IMR-90 (cell line): ENCODE data around the gene USH2A. TPM values are rescaled to one million over a fixed set of nuclear protein-coding genes. Genes with fewer than 3 reads are reported as not detected.

Source experiments
- ATAC-seq: fragments of 200-7000 bp; cut with Tn5 transposase; 2 replicates; pipeline ENCODE4 v1.9.1; 2020; ENCODE audit warnings: low read depth, mild to moderate bottlenecking, moderate library complexity
- BruUV-seq: library from RNA; stranded (reverse); fragments of 400-500 nt; replicated peaks from 2 replicates; lab custom pipeline; 2021; lab: Mats Ljungman, UMichigan
- CTCF ChIA-PET: fragments of 300-600 bp; formaldehyde crosslinking; extraction: SDS; loops from one replicate; lab custom pipeline; 2021; ENCODE audit warnings: antibody characterized with exemption; lab: Yijun Ruan, JAX
- POLR2A ChIA-PET: fragments of 300-600 bp; sonication (Branson Sonifier 250); formaldehyde crosslinking; loops from one replicate; lab custom pipeline; 2022; ENCODE audit warnings: antibody characterized with exemption; ENCODE audit not compliant: unreplicated experiment; lab: Charles Lee
- DNase-seq: peaks from one replicate; pipeline ENCODE4 v3.0.0; 2013
- H2AFZ ChIP-seq: replicated peaks from 2 replicates; pipeline ENCODE3; 2013; ENCODE audit warnings: low read length, mild to moderate bottlenecking; ENCODE audit not compliant: poor library complexity
- H2AK5ac ChIP-seq: 2 replicates; pipeline ENCODE4 v1.6.1; 2013; ENCODE audit warnings: low read depth, low read length, inconsistent platforms
- H2AK9ac ChIP-seq: replicated peaks from 2 replicates; pipeline ENCODE3; 2013; ENCODE audit warnings: mild to moderate bottlenecking, low read depth, low read length, moderate library complexity; ENCODE audit not compliant: poor library complexity
- H2BK120ac ChIP-seq: 2 replicates; pipeline ENCODE4 v1.6.1; 2013; ENCODE audit warnings: low read depth, low read length, inconsistent platforms
- H2BK15ac ChIP-seq: 3 replicates; pipeline ENCODE4 v1.6.1; 2013; ENCODE audit warnings: low read depth, low read length, inconsistent platforms
- H2BK20ac ChIP-seq: 2 replicates; pipeline ENCODE4 v1.6.1; 2013; ENCODE audit warnings: low read depth, mild to moderate bottlenecking, inconsistent platforms, low read length, moderate library complexity
- H2BK5ac ChIP-seq: 2 replicates; pipeline ENCODE4 v1.6.1; 2013; ENCODE audit warnings: mild to moderate bottlenecking, low read depth, low read length, inconsistent platforms; ENCODE audit not compliant: poor library complexity, severe bottlenecking
- H3K14ac ChIP-seq: replicated peaks from 2 replicates; pipeline ENCODE4 v1.6.1; 2013; ENCODE audit warnings: low read depth, low read length, inconsistent platforms
- H3K18ac ChIP-seq: 2 replicates; pipeline ENCODE4 v1.6.1; 2013; ENCODE audit warnings: low read depth, low read length, control low read depth
- H3K23ac ChIP-seq: 2 replicates; pipeline ENCODE4 v1.6.1; 2013; ENCODE audit warnings: low read depth, low read length, inconsistent platforms
- H3K27ac ChIP-seq: 2 replicates; pipeline ENCODE4 v1.5.1; 2013; ENCODE audit warnings: mild to moderate bottlenecking, control low read depth, low read length; ENCODE audit not compliant: insufficient read depth
- H3K27me3 ChIP-seq: 2 replicates; pipeline ENCODE4 v1.6.1; 2013; ENCODE audit warnings: low read length; ENCODE audit not compliant: control insufficient read depth, insufficient read depth
- H3K36me3 ChIP-seq: 2 replicates; pipeline ENCODE4 v1.6.1; 2013; ENCODE audit warnings: low read length, mixed read lengths; ENCODE audit not compliant: control insufficient read depth, insufficient read depth
- H3K4ac ChIP-seq: 2 replicates; pipeline ENCODE4 v1.6.1; 2013; ENCODE audit warnings: low read depth, low read length, inconsistent platforms
- H3K4me1 ChIP-seq: 2 replicates; pipeline ENCODE4 v1.6.1; 2013; ENCODE audit warnings: low read length, mixed read lengths; ENCODE audit not compliant: control insufficient read depth, insufficient read depth
- H3K4me2 ChIP-seq: 2 replicates; pipeline ENCODE4 v1.6.1; 2013; ENCODE audit warnings: low read depth, mild to moderate bottlenecking, control low read depth, low read length, moderate library complexity
- H3K4me3 ChIP-seq: 2 replicates; pipeline ENCODE4 v1.5.1; 2013; ENCODE audit warnings: low read depth, mild to moderate bottlenecking, control low read depth, low read length, moderate library complexity; ENCODE audit not compliant: insufficient read depth
- H3K56ac ChIP-seq: 2 replicates; pipeline ENCODE4 v1.6.1; 2013; ENCODE audit warnings: low read length, inconsistent platforms; ENCODE audit not compliant: insufficient read depth; ENCODE audit errors: extremely low read depth
- H3K79me1 ChIP-seq, 2 experiments: 2 replicates each; pipeline ENCODE4 v1.6.1; 2013; ENCODE audit warnings: low read length in 2 of 2, inconsistent platforms in 1 of 2, low read depth in 1 of 2
- H3K9ac ChIP-seq: 2 replicates; pipeline ENCODE4 v1.6.1; 2013; ENCODE audit warnings: low read depth, low read length, control low read depth
- H3K9me1 ChIP-seq: 2 replicates; pipeline ENCODE4 v1.6.1; 2013; ENCODE audit warnings: low read length, inconsistent platforms; ENCODE audit not compliant: insufficient read depth
- H3K9me3 ChIP-seq: 2 replicates; pipeline ENCODE4 v1.6.1; 2013; ENCODE audit warnings: low read length; ENCODE audit not compliant: control insufficient read depth, insufficient read depth
- H4K20me1 ChIP-seq: 2 replicates; pipeline ENCODE4 v1.6.1; 2013; ENCODE audit warnings: low read length, inconsistent platforms; ENCODE audit not compliant: insufficient read depth
- H4K5ac ChIP-seq: 2 replicates; pipeline ENCODE4 v1.6.1; 2013; ENCODE audit warnings: mild to moderate bottlenecking, low read depth, low read length, control low read depth
- H4K8ac ChIP-seq, 2 experiments: 2 replicates each; pipeline ENCODE4 v1.6.1; 2013; ENCODE audit warnings: low read depth in 2 of 2, low read length in 2 of 2, control low read depth in 1 of 2, inconsistent platforms in 1 of 2
- H4K91ac ChIP-seq: 2 replicates; pipeline ENCODE4 v1.6.1; 2013; ENCODE audit warnings: low read depth, low read length, inconsistent platforms; ENCODE audit not compliant: insufficient read depth
- BHLHE40 ChIP-seq: fragments of 150-350 bp; IDR thresholded peaks from 2 replicates; pipeline ENCODE4 v1.6.1; 2016; ENCODE audit warnings: mild to moderate bottlenecking, low read depth, low read length
- CEBPB ChIP-seq: IDR thresholded peaks from 2 replicates; pipeline ENCODE4 v1.6.1; 2012; ENCODE audit warnings: low read depth, low read length, improper control_type of control experiment
- CHD1 ChIP-seq: IDR thresholded peaks from 2 replicates; pipeline ENCODE4 v1.6.1; 2012; ENCODE audit warnings: low read depth, low read length, improper control_type of control experiment
- FOS ChIP-seq: fragments of 150-350 bp; IDR thresholded peaks from 2 replicates; pipeline ENCODE4 v1.6.1; 2016; ENCODE audit warnings: low read depth, low read length
- MAFK ChIP-seq: IDR thresholded peaks from 2 replicates; pipeline ENCODE4 v1.6.1; 2012; ENCODE audit warnings: low read depth, low read length, improper control_type of control experiment
- MAZ ChIP-seq: IDR thresholded peaks from 2 replicates; pipeline ENCODE4 v1.6.1; 2012; ENCODE audit warnings: low read depth, mild to moderate bottlenecking, low read length, improper control_type of control experiment, moderate library complexity, borderline replicate concordance
- MXI1 ChIP-seq: IDR thresholded peaks from 2 replicates; pipeline ENCODE4 v1.6.1; 2012; ENCODE audit warnings: low read depth, mild to moderate bottlenecking, low read length, moderate library complexity, borderline replicate concordance
- NFE2L2 ChIP-seq: fragments of 150-350 bp; IDR thresholded peaks from 2 replicates; pipeline ENCODE4 v1.6.1; 2016; ENCODE audit warnings: low read depth, mild to moderate bottlenecking, low read length
- POLR2A ChIP-seq: IDR thresholded peaks from 2 replicates; pipeline ENCODE4 v1.6.1; 2012; ENCODE audit warnings: mild to moderate bottlenecking, low read depth, low read length
- RAD21 ChIP-seq: IDR thresholded peaks from 2 replicates; pipeline ENCODE4 v1.6.1; 2012; ENCODE audit warnings: low read length, improper control_type of control experiment
- RCOR1 ChIP-seq: IDR thresholded peaks from 2 replicates; pipeline ENCODE4 v1.6.1; 2012; ENCODE audit warnings: mild to moderate bottlenecking, low read length, improper control_type of control experiment; ENCODE audit not compliant: insufficient replicate concordance
- RFX5 ChIP-seq: IDR thresholded peaks from 2 replicates; pipeline ENCODE4 v1.8.0; 2012; ENCODE audit warnings: low read depth, mild to moderate bottlenecking, low read length, moderate library complexity
- SMC3 ChIP-seq: fragments of 150-350 bp; IDR thresholded peaks from 2 replicates; pipeline ENCODE4 v1.6.1; 2016; ENCODE audit warnings: low read depth, mild to moderate bottlenecking, antibody characterized with exemption, low read length, moderate library complexity
- dilution Hi-C: fragments of 300-500 bp; cut with HindIII; formaldehyde crosslinking; loops from one replicate; pipeline ENCODE4 v1.14.3; 2018; ENCODE audit warnings: low sequenced_read_pairs; ENCODE audit not compliant: unreplicated experiment
- in situ Hi-C: fragments of 300-500 bp; cut with MboI; formaldehyde crosslinking; loops from 3 replicates; pipeline ENCODE4 v1.14.3; 2019; ENCODE audit warnings: low sequenced_read_pairs, inconsistent platforms, mixed read lengths
- intact Hi-C: fragments of 100-400 bp; cut with micrococcal nuclease; formaldehyde crosslinking; loops from 2 replicates; pipeline ENCODE4 v1.10.0; 2022
- polyA plus RNA-seq, 3 experiments: library from polyadenylated mRNA; depleted of rRNA; stranded (reverse); fragments of >200 nt; gene quantifications; 2 replicates each; pipeline ENCODE4 v1.2.3, GENCODE V29; 2012; ENCODE audit warnings: low replicate concordance in 1 of 3
- total RNA-seq: library from RNA; depleted of rRNA; stranded (reverse); fragments of >200 nt; gene quantifications from 2 replicates; pipeline ENCODE4 v1.2.3, GENCODE V29; 2012
- TF ChIP-seq, protein P1 (sequence below): conservative IDR thresholded peaks from 2 replicates; pipeline ENCODE4 v1.5.1; 2012; ENCODE audit warnings: mild to moderate bottlenecking, low read depth, low read length, improper control_type of control experiment
- TF ChIP-seq, protein P2 (sequence below): fragments of 150-350 bp; IDR thresholded peaks from 2 replicates; pipeline ENCODE4 v1.6.1; 2017; ENCODE audit warnings: mild to moderate bottlenecking, antibody characterized with exemption, low read length, low read depth
- TF ChIP-seq, protein P3 (sequence below): fragments of 150-350 bp; IDR thresholded peaks from 2 replicates; pipeline ENCODE4 v1.6.1; 2016; ENCODE audit warnings: low read depth, mild to moderate bottlenecking, low read length, moderate library complexity, borderline replicate concordance

USH2A gene
- total and polyA plus RNA-seq, 2 of the 4 experiments (the other 2 are of a cell fraction): under 0.01 to 0.02 TPM

GRCh38 chr1:215605011-215605621 is 818.1 kb downstream of the USH2A start:
- no peak for DNase-seq
- dilution Hi-C loops: no loop called here
- Histone ChIP-seq H4K5ac (no peak overlapping the region), H3K9ac (no peak overlapping the region), H3K9me3 (no peaks in the 10 kb centered on the region), H2BK120ac (no peak overlapping the region), H3K27ac (peak overlapping the region; percentile 58; the same call in 1 of the 2 replicates), H3K4me1 (peaks cover 9% of the 10 kb centered on the region), H2BK5ac (peak overlapping the region; percentile 47), H3K23ac (no peak overlapping the region), H2AFZ (no peak overlapping the region), H3K14ac (no peak overlapping the region), H3K36me3 (peaks cover 13% of the 10 kb centered on the region), H3K18ac (no peak overlapping the region), H3K4me3 (no peak overlapping the region), H2BK15ac (no peak overlapping the region), H3K9me1 (peaks cover 2% of the 10 kb centered on the region; the same call in 1 of the 2 replicates), H4K20me1 (no peaks in the 10 kb centered on the region), H3K4me2 (no peak overlapping the region), H3K27me3 (no peaks in the 10 kb centered on the region), H4K8ac (no peak overlapping the region), H3K79me1 (peaks cover 6 to 7% of the 10 kb centered on the region in 2 experiments), H3K56ac (no peak overlapping the region), H2BK20ac (no peak overlapping the region), H2AK5ac (no peak overlapping the region), H3K4ac (no peak overlapping the region), H2AK9ac (no peak overlapping the region), H4K91ac (no peak overlapping the region)
- POLR2A ChIA-PET: no interaction called here
- intact Hi-C loops: loop anchor here (2.0 kb wide), 1 partner anchor 36 kb away; no protein-coding TSS in a partner anchor
- CTCF ChIA-PET: interaction anchor here (0.7 kb wide), 1 partner anchor 256 kb away, joined by 3 read pairs; no protein-coding TSS in a partner anchor
- BruUV-seq: no TSS peak
- in situ Hi-C loops: no loop called here
- TF ChIP-seq RAD21 (no peak), SMC3 (no peak), CEBPB (no peak), BHLHE40 (no peak), MAZ (no peak), MAFK (no peak), NFE2L2 (no peak), CHD1 (no peak), RFX5 (no peak), FOS (no peak), POLR2A (no peak), MXI1 (no peak), RCOR1 (no peak)
- TF ChIP-seq, protein P1, sequence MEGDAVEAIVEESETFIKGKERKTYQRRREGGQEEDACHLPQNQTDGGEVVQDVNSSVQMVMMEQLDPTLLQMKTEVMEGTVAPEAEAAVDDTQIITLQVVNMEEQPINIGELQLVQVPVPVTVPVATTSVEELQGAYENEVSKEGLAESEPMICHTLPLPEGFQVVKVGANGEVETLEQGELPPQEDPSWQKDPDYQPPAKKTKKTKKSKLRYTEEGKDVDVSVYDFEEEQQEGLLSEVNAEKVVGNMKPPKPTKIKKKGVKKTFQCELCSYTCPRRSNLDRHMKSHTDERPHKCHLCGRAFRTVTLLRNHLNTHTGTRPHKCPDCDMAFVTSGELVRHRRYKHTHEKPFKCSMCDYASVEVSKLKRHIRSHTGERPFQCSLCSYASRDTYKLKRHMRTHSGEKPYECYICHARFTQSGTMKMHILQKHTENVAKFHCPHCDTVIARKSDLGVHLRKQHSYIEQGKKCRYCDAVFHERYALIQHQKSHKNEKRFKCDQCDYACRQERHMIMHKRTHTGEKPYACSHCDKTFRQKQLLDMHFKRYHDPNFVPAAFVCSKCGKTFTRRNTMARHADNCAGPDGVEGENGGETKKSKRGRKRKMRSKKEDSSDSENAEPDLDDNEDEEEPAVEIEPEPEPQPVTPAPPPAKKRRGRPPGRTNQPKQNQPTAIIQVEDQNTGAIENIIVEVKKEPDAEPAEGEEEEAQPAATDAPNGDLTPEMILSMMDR: no peak
- TF ChIP-seq, protein P2, sequence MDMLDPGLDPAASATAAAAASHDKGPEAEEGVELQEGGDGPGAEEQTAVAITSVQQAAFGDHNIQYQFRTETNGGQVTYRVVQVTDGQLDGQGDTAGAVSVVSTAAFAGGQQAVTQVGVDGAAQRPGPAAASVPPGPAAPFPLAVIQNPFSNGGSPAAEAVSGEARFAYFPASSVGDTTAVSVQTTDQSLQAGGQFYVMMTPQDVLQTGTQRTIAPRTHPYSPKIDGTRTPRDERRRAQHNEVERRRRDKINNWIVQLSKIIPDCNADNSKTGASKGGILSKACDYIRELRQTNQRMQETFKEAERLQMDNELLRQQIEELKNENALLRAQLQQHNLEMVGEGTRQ: no peak
- TF ChIP-seq, protein P3, sequence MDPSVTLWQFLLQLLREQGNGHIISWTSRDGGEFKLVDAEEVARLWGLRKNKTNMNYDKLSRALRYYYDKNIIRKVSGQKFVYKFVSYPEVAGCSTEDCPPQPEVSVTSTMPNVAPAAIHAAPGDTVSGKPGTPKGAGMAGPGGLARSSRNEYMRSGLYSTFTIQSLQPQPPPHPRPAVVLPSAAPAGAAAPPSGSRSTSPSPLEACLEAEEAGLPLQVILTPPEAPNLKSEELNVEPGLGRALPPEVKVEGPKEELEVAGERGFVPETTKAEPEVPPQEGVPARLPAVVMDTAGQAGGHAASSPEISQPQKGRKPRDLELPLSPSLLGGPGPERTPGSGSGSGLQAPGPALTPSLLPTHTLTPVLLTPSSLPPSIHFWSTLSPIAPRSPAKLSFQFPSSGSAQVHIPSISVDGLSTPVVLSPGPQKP: no peak
- ATAC-seq: peak; percentile 58
